Fibroblast of peridontal ligament (primary cell): Measurements from ENCODE around the gene SLC35F4.
"Not testable (repeated sequence)": the region's sequence is repeated elsewhere in the genome, so short reads cannot be mapped to it uniquely, and the experiment has no call there.

ENCODE experiments used
- DNase-seq: peaks from one replicate; pipeline ENCODE4 v3.0.0-alpha.2; 2010; ENCODE audit errors: extremely low read depth

SLC35F4 gene

DNA sequence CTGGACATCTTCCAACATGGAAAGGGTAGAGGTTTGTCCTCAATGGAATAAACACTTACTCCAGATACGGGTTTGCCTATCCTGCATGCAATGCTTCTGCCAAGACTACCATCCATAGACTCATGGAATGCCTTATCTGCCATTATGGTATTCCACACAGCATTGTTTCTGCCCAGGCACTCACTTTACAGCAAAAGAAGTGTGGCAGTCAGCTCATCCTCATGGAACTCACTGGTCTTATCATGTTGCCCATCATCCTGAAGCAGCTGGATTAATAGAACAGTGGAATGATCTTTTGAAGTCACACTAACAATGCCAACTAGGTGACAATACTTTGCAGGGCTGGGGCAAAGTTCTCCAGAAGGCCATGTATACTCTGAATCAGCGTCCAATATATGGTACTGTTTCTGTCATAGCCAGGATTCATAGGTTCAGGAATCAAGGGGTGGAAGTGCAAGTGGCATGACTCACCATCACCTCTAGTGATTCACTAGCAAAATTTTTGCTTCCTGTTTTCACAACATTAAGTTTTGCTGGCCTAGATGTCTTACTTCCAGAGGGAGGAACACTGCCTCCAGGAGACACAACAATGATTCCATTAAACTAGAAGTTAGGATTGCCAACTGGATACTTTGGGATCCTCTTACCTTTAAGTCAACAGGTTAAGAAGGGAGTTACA lies 140.4 kb downstream of the SLC35F4 start:
- DNase-seq, result no peak

DNA sequence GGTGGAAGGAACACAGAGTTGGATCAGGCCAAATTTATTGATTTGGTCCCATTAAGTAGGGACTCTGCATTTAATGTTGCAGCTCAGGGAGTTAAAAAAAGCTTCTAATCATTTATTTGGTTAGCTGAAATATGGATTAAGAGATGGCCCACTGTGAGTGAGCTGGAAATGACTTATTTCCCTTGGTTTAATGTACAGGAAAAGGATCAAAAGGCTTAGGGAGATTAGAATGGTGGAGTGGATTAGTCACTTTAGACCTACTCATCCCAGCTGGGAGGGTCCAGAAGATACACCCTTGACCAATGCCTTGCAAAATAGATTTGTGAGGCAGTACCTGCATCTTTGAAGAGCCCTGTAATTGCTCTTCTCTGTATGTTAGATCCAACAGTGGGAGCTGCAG lies 143.8 kb downstream of the SLC35F4 start:
- not testable (repeated sequence) for DNase-seq

DNA sequence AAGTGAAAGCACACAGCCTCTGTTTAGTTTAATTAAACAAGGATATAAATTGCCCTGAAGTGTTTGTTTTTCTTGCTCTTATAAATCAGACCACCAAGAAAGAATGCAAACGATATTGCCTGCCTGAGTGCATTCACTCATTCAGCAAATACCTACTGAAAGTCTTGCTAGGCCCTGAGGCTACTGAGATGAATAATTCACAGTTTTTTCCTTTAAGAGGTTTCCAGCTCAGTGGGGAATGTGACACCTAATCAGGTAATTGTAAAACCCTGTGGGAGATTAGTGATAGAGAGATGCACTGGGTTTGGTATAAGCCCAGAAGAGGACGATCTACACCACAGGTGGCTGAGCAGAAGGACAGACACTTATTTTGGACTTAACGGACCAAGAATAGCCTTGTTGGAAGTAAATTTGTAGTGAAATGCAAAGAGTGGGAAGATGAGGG lies 151.4 kb downstream of the SLC35F4 start:
- DNase-seq, result no peak

DNA sequence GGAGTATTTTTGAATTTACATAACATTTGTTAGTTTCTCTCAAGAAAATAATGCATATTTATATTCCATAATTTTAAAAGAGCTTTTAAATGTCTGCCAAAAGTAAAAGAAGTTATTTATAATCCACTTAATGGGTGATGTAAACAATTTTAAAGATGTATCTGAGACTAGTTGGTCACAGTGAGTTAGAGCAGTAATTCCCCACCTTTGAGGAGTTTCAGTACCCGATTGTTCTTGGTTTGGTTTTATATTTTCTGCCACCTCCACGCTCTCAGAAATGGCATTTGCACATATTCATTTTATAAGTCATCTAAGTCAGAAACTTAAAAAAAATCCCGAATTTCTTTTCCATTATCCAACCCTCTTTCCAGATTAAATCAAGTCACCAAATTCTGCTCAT lies 153.2 kb downstream of the SLC35F4 start:
- no peak for DNase-seq

DNA sequence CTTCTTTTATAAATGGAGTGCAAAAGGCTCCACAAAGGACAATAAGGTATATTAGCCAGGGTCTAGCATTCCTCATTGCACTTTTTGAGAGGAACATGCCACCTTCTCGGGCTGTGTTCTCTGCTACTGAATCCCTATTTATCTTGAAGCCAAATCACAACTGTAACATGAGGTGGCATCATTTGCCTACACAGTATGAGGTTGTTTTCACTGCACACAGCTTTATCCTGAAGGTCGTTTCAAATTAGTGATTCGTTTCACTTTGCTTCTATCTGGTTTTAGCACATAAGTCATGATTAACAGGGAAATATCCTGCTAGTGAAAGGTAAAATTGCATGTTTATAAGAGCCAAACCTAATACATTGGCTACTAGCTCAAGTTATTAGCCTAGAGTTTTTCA lies 153.8 kb downstream of the SLC35F4 start:
- peak; percentile 43 for DNase-seq

DNA sequence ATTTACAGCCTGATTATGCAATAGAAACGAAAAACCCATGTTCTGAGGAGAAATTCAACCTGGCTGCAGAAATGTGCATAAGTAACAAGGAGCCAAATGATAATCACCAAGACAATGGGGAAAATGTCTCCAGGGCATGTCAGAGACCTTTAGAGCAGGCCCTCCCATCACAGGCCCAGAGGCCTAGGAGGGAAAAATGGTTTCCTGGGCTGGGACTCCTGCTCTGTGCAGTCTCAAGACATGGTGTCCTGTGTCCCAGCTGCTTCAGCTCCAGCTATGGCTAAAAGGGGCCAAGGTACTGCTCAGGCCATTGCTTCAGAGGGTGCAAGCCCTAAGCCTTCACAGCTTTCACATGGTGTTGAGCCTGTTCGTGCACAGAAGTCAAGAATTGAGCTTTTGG lies 156.0 kb downstream of the SLC35F4 start:
- DNase-seq, result no peak

DNA sequence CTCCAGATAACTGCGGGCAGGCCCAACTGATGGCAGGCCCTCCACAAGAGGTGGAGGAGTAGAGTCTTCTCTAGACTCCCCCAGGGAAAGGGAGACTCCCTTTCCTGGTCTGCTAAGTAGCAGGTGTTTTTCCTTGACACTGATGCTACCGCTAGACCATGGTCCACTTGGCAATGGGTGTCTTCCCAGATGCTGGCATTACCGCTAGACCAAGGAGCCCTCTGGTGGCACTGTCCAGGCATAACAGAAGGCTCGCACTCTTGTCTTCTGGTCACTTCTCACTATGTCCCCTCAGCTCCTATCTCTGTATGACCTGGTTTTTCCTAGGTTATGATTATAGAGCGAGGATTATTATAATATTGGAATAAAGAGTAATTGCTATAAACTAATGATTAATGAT lies 156.8 kb downstream of the SLC35F4 start:
- not testable (repeated sequence) for DNase-seq

DNA sequence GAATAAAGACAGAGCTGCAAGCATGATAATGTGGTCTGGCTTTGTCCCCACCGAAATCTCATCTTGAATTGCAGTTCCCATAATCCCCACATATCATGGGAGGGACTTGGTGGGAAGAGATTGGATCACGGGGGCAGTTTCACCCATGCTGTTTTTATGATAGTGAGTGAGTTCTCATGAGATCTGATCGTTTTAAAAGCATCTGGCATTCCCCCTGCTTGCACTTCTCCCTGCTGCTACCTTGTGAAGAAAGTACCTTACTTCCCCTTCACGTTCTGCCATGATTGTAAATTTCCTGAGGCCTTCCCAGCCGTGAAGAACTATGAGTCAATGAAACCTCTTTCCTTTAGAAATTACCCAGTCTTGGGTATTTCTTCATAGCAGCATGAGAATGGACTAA lies 158.7 kb downstream of the SLC35F4 start:
- no peak for DNase-seq

DNA sequence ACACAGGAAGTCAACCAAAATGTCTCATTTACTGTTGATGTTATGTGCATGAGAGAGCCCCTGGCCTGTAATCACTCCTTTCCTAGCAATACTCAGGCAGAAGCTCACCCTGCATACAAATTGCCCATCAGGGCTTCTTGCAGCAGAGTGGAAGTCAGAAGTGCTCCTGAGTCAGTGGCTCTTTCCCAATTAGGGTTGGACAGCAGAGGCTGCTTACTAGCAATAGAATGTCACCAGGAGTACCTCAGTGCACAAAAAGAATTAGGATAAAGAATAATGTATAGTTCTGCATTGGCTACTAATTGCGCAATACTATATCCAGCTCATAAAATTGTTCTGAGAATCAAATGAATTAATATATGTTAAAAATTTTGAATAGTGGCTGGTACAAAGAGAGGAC lies 161.1 kb downstream of the SLC35F4 start:
- no peak for DNase-seq

DNA sequence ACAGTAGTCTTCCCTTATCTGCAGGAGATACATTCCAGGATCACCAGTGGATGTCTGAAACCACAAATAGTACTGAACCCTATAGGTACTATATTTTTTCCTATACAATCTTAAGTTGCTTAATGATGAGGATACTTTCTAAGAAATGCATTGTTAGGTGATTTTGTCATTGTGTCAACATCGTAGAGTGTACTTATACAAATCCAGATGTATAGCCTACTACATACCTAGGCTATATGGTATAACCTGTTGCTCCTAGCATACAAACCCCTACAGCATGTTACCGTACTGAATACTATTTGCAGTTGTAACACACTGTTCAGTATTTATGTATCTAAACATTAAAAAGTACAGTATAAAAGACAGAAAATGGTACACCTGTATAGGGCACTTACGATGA lies 165.9 kb downstream of the SLC35F4 start:
- no peak for DNase-seq

DNA sequence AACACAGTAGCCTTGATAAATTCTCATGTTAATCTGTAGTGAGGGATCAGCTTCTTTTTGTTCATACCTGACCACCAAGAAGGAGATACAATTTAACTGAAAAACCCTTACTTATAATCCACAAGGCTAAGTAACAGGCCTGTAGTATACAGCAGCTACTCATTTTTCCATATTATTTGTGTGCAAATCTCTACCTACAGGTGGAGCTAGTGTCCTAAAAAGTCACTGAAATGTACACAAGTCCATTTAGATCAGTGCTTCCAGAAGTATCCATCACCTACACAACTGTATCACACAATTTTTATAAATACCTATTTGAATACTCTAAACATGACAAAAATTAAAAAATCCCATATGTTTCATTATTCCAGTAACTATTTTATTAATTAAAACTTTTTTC lies 173.2 kb downstream of the SLC35F4 start:
- DNase-seq, result peak; percentile 82

DNA sequence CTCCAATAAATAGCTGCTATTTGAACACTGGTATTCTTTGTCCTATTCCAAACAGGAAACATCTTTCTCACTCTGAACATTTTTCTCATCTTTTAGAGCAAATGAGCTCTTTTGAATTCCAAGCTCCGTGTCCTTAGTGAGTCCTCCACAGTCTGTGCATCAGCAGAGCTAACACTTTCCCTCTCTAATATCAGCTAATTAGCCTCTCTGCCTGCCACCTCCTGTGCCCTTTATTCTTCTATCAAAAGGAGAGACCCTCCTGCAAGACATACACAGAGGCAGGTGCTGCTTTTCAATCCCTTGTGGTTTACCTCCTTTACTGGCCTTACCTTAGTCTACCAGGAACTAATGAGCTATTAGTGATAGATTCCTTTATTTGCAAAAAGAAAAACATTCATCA lies 178.5 kb downstream of the SLC35F4 start:
- no peak for DNase-seq

DNA sequence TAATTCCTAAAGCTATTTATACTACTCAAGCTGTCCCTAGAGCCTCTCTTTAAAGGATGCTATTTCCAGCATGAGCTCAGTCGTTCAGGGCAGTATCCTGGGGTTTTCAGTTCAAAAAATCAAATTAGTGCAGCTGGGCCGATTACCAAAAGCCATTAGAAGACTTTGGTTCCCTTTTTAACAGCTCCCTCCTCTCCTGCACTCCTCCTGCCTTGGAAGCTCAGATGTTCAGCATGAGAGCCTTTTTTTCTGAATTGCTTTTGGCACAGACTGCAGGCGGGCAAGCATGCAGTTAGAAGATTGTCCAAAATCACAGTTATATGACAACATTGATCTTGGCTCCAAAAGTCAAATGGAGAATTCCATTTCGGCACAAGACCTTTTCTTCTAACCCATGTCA lies 179.6 kb downstream of the SLC35F4 start:
- DNase-seq, result no peak

DNA sequence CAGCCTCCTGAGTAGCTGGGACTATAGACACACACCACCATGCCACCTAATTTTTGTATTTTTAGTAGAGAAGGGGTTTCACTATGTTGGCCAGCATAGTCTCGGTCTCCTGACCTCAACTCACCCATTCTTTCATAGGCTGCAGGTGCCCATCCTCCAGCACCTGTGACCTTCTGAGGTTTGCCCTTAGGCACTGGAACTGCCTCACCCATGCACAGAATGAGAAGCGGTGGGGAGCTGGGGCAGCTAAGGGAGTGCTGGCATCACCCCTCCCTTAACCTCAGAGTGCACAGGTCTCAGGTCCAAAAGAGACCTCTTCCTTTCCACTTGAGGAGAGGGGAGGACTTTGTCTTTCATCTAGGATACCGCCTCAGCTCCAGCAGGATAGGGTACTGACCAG lies 194.9 kb downstream of the SLC35F4 start:
- DNase-seq, result no peak

DNA sequence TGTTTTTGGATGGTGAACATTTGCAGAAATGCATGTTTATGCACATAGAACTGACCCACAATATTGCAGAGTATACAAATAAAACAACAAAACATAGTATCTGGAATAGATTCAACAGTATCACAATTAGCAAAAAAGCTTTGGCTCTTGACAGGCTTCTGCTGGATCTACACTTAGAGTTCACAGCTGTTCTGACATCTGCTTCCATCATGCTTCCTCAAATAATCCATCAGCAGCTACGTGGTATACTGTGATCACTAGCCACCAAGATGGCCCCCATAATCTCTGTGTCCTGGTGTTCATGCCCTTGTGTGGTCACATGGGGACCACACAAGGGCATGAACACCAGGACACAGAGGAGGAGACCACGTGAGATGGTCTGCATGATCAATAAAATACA lies 205.7 kb downstream of the SLC35F4 start:
- no peak for DNase-seq

DNA sequence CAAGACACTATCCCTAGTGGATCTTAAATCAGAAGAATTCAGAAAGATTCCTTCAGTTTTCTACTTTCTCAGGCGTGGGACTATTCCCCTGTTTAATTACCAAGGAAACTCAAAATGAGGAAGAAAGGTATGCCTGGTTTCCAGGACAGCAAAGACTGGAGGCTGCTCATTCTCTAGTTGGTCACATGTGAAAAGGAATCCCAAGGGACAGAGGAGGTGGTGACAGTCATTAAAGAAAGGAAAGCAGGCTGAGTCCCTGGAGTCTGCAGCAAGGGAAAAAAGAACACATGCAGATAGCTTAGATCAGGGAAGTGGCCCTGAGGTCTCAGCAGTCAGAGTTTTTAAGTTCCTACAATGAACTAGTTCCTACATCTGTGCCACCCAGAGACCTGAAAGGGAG lies 206.8 kb downstream of the SLC35F4 start:
- no peak for DNase-seq

DNA sequence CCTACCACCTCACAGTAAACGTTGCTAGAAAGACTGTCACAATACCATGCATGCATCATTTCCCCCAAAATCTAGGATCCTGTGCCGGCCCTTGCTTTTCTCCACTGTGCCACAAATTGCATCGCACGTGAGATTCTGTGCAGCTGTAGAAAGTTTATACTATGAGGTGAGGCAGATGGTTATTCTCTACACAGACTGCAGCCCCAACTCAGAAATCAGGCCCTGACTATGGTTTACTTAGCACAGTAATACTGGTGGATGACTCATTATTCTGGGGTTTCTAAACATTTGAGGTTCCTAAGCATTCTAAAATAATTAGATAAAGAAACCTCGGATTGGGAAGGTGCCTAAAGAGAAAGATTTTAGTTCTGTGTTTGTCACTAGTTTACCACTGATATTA lies 208.4 kb downstream of the SLC35F4 start:
- peak; percentile 69 for DNase-seq

DNA sequence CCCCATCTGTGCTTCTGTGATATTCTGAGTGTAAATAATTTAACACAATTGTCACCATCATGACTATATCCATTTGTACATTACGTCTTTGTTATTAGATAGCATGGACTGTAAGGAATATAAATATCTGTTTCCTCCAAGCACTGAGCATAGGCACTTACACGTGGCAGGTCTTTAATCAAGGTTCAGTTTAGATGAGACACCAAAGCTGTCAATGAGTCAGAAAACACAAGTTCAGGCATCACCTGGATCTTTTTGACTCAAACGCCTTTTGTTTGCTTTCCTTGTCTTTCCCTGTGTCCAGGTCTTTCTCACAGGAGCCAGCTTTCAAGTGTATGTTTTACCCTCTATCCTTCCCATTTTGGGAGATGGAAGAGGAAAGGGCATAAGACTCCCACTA lies 209.0 kb downstream of the SLC35F4 start:
- no peak for DNase-seq

DNA sequence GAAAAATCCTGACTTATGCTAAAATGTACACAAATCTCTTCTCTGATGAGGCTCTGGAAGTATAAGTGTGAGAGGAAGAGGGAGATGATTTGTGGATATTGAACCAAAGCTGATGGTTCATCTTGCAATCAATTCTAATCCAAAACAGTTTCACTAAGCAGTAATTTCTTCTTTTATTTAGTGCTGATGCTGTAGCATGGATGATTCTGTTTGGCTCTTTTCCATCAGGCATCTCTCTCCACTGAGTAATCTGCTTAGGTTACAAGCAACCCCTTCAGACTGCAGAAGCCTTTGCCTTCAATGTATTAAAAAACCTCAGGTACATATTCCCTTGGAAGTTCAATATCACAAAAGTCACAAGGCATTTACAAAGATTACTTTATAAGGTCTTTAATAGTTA lies 213.1 kb downstream of the SLC35F4 start:
- peak; percentile 5 for DNase-seq

DNA sequence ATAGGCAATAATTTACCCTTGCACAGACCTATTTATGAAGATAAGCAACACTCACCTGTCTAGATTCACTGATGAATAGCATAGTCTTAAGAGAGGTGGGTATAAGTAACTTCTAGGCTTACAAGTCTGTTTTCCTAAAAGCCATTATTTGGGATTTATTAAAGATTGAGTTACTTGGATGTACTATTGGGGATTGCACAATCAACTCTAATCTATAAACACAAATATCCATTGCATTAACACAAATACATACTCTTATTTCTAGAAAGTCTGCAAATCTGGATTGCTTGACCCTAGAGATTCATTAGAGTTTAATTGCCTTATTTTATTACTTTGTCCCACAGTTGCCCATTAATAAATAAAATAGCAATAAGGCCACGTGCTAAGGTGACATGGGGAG lies 224.1 kb downstream of the SLC35F4 start:
- DNase-seq, result no peak

DNA sequence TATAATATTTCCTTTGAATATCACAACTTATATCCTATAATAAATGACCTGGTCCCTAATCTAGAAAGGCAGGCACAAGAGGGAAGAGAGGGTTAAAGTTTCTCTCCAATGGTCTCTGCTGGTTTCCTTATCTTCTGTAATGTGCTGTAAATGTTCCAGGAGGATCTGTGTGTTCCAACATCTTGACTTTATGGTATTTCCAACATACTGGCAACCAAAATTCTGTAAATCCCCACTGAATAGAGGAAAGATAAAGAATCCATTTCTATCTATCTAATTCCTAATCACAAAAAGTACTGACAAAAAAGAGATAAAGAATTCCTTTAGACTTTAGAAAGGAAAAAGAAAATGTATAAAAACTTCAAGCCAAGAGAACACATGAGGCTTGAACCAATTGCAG lies 225.9 kb downstream of the SLC35F4 start:
- no peak for DNase-seq

DNA sequence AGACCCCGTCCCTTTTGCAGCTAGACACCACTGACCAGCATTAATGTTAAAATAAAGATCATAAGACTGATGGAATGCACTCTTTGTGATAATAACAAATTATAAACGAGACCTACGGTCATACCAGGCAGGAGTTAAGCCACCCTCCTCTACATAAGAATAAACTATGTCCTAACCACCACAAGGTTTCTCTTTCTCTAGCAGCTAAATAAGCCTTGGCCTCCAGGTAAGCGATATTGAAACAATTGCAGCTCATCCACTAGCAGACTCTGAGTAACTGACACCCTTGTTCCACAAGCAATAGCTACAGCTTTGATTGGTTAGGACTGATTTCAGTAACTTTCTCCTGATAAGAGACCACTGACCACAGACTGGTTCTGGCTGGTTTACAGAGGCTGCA lies 228.0 kb downstream of the SLC35F4 start:
- DNase-seq, result no peak

DNA sequence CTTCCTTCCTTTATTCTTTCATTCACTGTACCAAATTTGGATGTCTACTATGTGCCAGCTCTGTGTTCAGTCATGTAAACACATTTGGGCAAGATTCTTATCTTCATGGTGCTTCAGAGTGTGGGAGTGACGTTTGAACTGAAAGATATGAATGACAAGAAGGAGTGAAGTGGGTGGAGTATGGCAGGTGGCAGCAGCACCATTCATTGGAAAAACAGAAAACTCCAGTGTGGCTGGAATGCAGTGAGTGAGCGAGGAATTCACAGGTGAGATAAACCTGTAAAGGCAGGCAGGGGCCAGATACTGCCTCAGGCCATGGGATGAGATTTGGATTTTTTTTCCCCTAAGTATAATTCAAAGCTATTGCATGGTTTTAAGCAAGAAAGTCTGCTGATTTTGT lies 231.6 kb downstream of the SLC35F4 start:
- no peak for DNase-seq

DNA sequence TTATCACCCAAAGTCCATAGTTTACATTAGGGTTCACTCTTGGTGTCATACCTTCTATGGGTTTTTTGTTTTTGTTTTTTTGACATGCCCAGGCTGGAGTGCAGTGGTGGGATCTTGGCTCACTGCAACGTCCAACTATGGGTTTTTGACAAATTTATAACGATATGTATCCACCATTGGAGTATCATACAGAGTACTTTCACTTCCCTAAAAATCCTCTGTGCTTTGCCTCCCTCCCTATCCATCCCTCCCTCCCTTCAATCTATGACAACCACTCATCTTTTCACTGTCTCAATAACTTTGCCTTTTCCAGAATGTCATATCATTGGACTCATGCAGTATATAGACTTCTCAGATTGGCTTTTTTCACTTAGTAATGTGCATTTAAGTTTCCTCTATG lies 233.2 kb downstream of the SLC35F4 start:
- no peak for DNase-seq
